H1 (cell line): ENCODE measurements around the gene P2RX1. TPM values are rescaled to one million over a fixed set of nuclear protein-coding genes. Genes with fewer than 3 reads are reported as not detected.

Source experiments
- CTCF ChIA-PET: fragments of 300-600 bp; sonication (Branson Sonifier 250); formaldehyde crosslinking; loops from one replicate; lab custom pipeline; 2021; ENCODE audit not compliant: partially characterized antibody; lab: Charles Lee
- POLR2A ChIA-PET: fragments of 300-600 bp; sonication (Branson Sonifier 250); formaldehyde crosslinking; loops from one replicate; lab custom pipeline; 2021; ENCODE audit warnings: inconsistent platforms; ENCODE audit not compliant: partially characterized antibody; lab: Charles Lee
- DNase-seq, 2 experiments: peaks; one replicate each; pipeline versions ENCODE4 v3.0.0 to v3.0.0-alpha.2; 2010 to 2022; ENCODE audit warnings: low spot score in 2 of 2, low read depth in 1 of 2, mixed read lengths in 1 of 2
- FAIRE-seq: peaks from 2 replicates; lab custom pipeline; 2011; peaks lifted over from hg19 to GRCh38; lab: Jason Lieb, UNC
- H2AFZ ChIP-seq: 2 replicates; pipeline ENCODE4 v1.8.1; 2012; ENCODE audit warnings: low read length, inconsistent platforms
- H2AK5ac ChIP-seq: 2 replicates; pipeline ENCODE4 v1.6.1; 2013; ENCODE audit warnings: low read depth, low read length
- H2BK120ac ChIP-seq: replicated peaks from 2 replicates; pipeline ENCODE3; 2013; ENCODE audit warnings: low read depth, low read length, inconsistent platforms
- H2BK12ac ChIP-seq: 2 replicates; pipeline ENCODE4 v1.6.1; 2013; ENCODE audit warnings: low read depth, low read length
- H2BK15ac ChIP-seq: 2 replicates; pipeline ENCODE4 v1.6.1; 2013; ENCODE audit warnings: low read length
- H2BK20ac ChIP-seq: 2 replicates; pipeline ENCODE4 v1.6.1; 2013; ENCODE audit warnings: low read length
- H2BK5ac ChIP-seq: 2 replicates; pipeline ENCODE4 v1.6.1; 2013; ENCODE audit warnings: low read depth, low read length
- H3K14ac ChIP-seq: 2 replicates; pipeline ENCODE4 v1.6.1; 2013; ENCODE audit warnings: inconsistent platforms; ENCODE audit not compliant: insufficient read length
- H3K18ac ChIP-seq: 2 replicates; pipeline ENCODE4 v1.6.1; 2013; ENCODE audit warnings: low read length; ENCODE audit errors: extremely low read depth
- H3K23ac ChIP-seq: 2 replicates; pipeline ENCODE4 v1.6.1; 2013; ENCODE audit warnings: inconsistent platforms; ENCODE audit not compliant: insufficient read length
- H3K23me2 ChIP-seq: 2 replicates; pipeline ENCODE4 v1.6.1; 2013; ENCODE audit warnings: low read depth, low read length
- H3K27ac ChIP-seq: 2 replicates; pipeline ENCODE4 v1.6.1; 2011; ENCODE audit warnings: low read depth, low read length, inconsistent platforms
- H3K27me3 ChIP-seq, 4 experiments: replicated peaks in 1 of 4; 1 replicate in 1 of 4; 2 replicates in 3 of 4; pipeline versions ENCODE4 v1.6.1 to v1.8.1; 2011 to 2013; ENCODE audit warnings: low read length in 3 of 4, mild to moderate bottlenecking in 3 of 4, inconsistent platforms in 2 of 4, mixed read lengths in 2 of 4, moderate library complexity in 1 of 4; ENCODE audit not compliant: control insufficient read depth in 3 of 4, insufficient read depth in 3 of 4; ENCODE audit errors: extremely low read depth in 1 of 4
- H3K36me3 ChIP-seq, 4 experiments: 2 replicates each; pipeline versions ENCODE4 v1.6.1 to v1.8.1; 2011 to 2013; ENCODE audit warnings: mild to moderate bottlenecking in 4 of 4, low read length in 3 of 4, moderate library complexity in 2 of 4, control low read depth in 1 of 4, inconsistent platforms in 1 of 4; ENCODE audit not compliant: insufficient read depth in 4 of 4, control insufficient read depth in 2 of 4
- H3K4ac ChIP-seq: replicated peaks from 2 replicates; pipeline ENCODE3; 2013; ENCODE audit warnings: low read length, low read depth, mixed read lengths, inconsistent platforms; ENCODE audit not compliant: insufficient read length
- H3K4me1 ChIP-seq, 4 experiments: replicated peaks in 1 of 4; 1 replicate in 1 of 4; 2 replicates in 3 of 4; pipeline versions ENCODE4 v1.6.1 to v1.8.1; 2011 to 2013; ENCODE audit warnings: low read length in 3 of 4, inconsistent platforms in 2 of 4, mixed read lengths in 1 of 4; ENCODE audit not compliant: insufficient read depth in 4 of 4, control insufficient read depth in 3 of 4
- H3K4me2 ChIP-seq, 2 experiments: 2 replicates each; pipeline versions ENCODE4 v1.6.1 to v1.8.1; 2011 to 2013; ENCODE audit warnings: low read depth in 2 of 2, low read length in 2 of 2, control low read depth in 1 of 2, inconsistent platforms in 1 of 2, mild to moderate bottlenecking in 1 of 2; ENCODE audit not compliant: insufficient read depth in 1 of 2
- H3K4me3 ChIP-seq, 4 experiments: fragments of 200-600, 300-600 bp in 1 of 4; sonication (generic), shearing (Covaris generic), sonication (Bioruptor Twin) in 1 of 4; 2 replicates each; pipeline versions ENCODE4 v1.5.1 to v1.8.1; 2011 to 2016; ENCODE audit warnings: low read length in 4 of 4, low read depth in 3 of 4, control low read depth in 2 of 4, inconsistent platforms in 2 of 4, mild to moderate bottlenecking in 2 of 4, mixed read lengths in 1 of 4, moderate library complexity in 1 of 4; ENCODE audit not compliant: insufficient read depth in 2 of 4; ENCODE audit errors: extremely low read depth in 1 of 4
- H3K56ac ChIP-seq: replicated peaks from 2 replicates; pipeline ENCODE3; 2013; ENCODE audit warnings: low read depth, mild to moderate bottlenecking, mixed read lengths, low read length, inconsistent platforms; ENCODE audit not compliant: insufficient read length
- H3K79me1 ChIP-seq: 2 replicates; pipeline ENCODE4 v1.6.1; 2013; ENCODE audit warnings: low read depth, low read length, control low read depth
- H3K79me2 ChIP-seq, 2 experiments: 2 replicates each; pipeline versions ENCODE4 v1.6.1 to v1.8.1; 2012 to 2013; ENCODE audit warnings: low read length in 2 of 2, mild to moderate bottlenecking in 2 of 2, inconsistent platforms in 1 of 2; ENCODE audit not compliant: insufficient read depth in 2 of 2, control insufficient read depth in 1 of 2
- H3K9ac ChIP-seq, 4 experiments: replicated peaks in 1 of 4; 1 replicate in 1 of 4; 2 replicates in 3 of 4; pipeline versions ENCODE4 v1.6.1 to v1.8.1; 2011 to 2013; ENCODE audit warnings: low read depth in 3 of 4, low read length in 3 of 4, control low read depth in 2 of 4, mild to moderate bottlenecking in 2 of 4, moderate library complexity in 2 of 4, inconsistent platforms in 1 of 4; ENCODE audit errors: extremely low read depth in 1 of 4
- H3K9me3 ChIP-seq, 2 experiments: 2 replicates each; pipeline versions ENCODE4 v1.6.1 to v1.8.1; 2012 to 2013; ENCODE audit warnings: mild to moderate bottlenecking in 2 of 2, moderate library complexity in 2 of 2, control low read depth in 1 of 2, inconsistent platforms in 1 of 2, low read depth in 1 of 2, low read length in 1 of 2, mixed read lengths in 1 of 2; ENCODE audit not compliant: insufficient read depth in 2 of 2
- H4K20me1 ChIP-seq, 2 experiments: replicated peaks in 1 of 2; 2 replicates each; pipeline versions ENCODE3 to v1.8.1; 2011 to 2013; ENCODE audit warnings: inconsistent platforms in 2 of 2, low read length in 2 of 2, mild to moderate bottlenecking in 1 of 2; ENCODE audit not compliant: insufficient read depth in 2 of 2, control insufficient read depth in 1 of 2
- H4K5ac ChIP-seq: 2 replicates; pipeline ENCODE4 v1.6.1; 2013; ENCODE audit warnings: low read length, low read depth, mixed read lengths, inconsistent platforms; ENCODE audit not compliant: insufficient read length
- H4K8ac ChIP-seq: 2 replicates; pipeline ENCODE4 v1.8.0; 2013; ENCODE audit warnings: mild to moderate bottlenecking, moderate library complexity, low read length, inconsistent platforms; ENCODE audit not compliant: insufficient read depth; ENCODE audit errors: extremely low read depth
- H4K91ac ChIP-seq: replicated peaks from 2 replicates; pipeline ENCODE3; 2013; ENCODE audit warnings: low read length, mixed read lengths, inconsistent platforms; ENCODE audit not compliant: insufficient read length
- HDAC2 ChIP-seq, 2 experiments: fragments of 300-600 bp in 1 of 2; sonication (generic) in 1 of 2; IDR thresholded peaks; 2 replicates each; pipeline ENCODE4 v1.6.1; 2011 to 2012; ENCODE audit warnings: low read depth in 2 of 2, low read length in 2 of 2, mild to moderate bottlenecking in 2 of 2, moderate library complexity in 2 of 2, borderline replicate concordance in 1 of 2, inconsistent platforms in 1 of 2
- RBBP5 ChIP-seq: IDR thresholded peaks from 2 replicates; pipeline ENCODE4 v1.7.1; 2012; ENCODE audit warnings: low read depth, mild to moderate bottlenecking, inconsistent platforms, low read length, moderate library complexity, borderline replicate concordance
- SP4 ChIP-seq: IDR thresholded peaks from 2 replicates; pipeline ENCODE4 v1.6.1; 2012; ENCODE audit warnings: low read length, inconsistent platforms
- TEAD4 ChIP-seq: IDR thresholded peaks from 2 replicates; pipeline ENCODE4 v1.6.1; 2012; ENCODE audit warnings: low read depth, low read length, inconsistent platforms, mixed read lengths
- YY1 ChIP-seq: IDR thresholded peaks from 2 replicates; pipeline ENCODE4 v1.6.1; 2011; ENCODE audit warnings: low read depth, mild to moderate bottlenecking, low read length
- WGBS, 2 experiments: shearing (Covaris generic) in 1 of 2; methylation state at CpG; one replicate each; pipeline versions ENCODE4 v1.1.6 to v1.1.7; 2013 to 2015; ENCODE audit warnings: low lambda C conversion rate in 2 of 2, mixed read lengths in 2 of 2, inconsistent platforms in 1 of 2, low coverage in 1 of 2, missing lambda C conversion rate in 1 of 2; ENCODE audit not compliant: insufficient replicate concordance in 2 of 2, insufficient coverage in 1 of 2, insufficient read length in 1 of 2; ENCODE audit errors: extremely low coverage in 1 of 2, missing lambda C conversion rate in 1 of 2; 5-methylcytosine and 5-hydroxymethylcytosine counted together
- polyA plus RNA-seq, 7 experiments: library from polyadenylated mRNA; depleted of rRNA in 3 of 7; stranded (reverse) in 5 of 7; unstranded in 2 of 7; fragments of >200 nt in 5 of 7; fragments of 200-250 nt in 2 of 7; gene quantifications; 1 replicate in 5 of 7; 2 replicates in 1 of 7; 4 replicates in 1 of 7; pipeline versions ENCODE4 v1.2.1 to v1.2.3, GENCODE V29; 2011 to 2013; ENCODE audit warnings: missing spikeins in 2 of 7, mixed read lengths in 2 of 7
- total RNA-seq: library from RNA; stranded (reverse); fragmentation: NEBNext Ultra II Directional; extraction: Animal tissue kit (Norgen Biotek cat#: 25700); gene quantifications from 2 replicates; pipeline ENCODE4 v1.2.1, GENCODE V29; 2021
- TF ChIP-seq, protein P1 (sequence below): IDR thresholded peaks from 2 replicates; pipeline ENCODE4 v1.6.1; 2011; ENCODE audit warnings: low read length, improper control_type of control experiment

The P2RX1 gene
- total and polyA plus RNA-seq, 2 of the 8 experiments (the other 6 are each of a cell fraction or from before 2014, with no cell fraction given): 0.45 to 1.1 TPM

DNA sequence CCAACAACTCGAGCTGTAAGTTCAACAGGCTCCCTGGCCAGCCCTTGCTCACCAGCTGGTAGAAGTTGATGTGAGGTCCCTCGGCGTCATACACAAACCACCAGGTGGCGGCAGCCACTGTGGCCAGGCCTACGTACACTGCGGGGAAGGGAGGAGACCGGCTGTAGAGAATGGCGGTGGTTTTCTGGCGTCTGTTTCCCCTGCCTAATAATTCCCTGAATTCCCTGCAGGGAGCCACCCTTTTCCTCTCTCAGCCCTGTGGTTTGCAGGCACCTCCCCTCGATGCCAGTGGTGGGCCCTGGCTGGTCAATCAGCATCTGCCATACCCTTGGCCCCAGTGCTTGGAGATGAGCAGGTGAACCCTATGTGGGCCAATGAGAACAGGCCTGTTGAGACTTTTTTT is 18.9 kb upstream of the P2RX1 start:
- H3K9me3 ChIP-seq: no peaks in the 10 kb centered on the region
- no peak overlapping the region for H2AK5ac ChIP-seq
- peak overlapping the region; percentile 39 for H3K56ac ChIP-seq
- H3K36me3 ChIP-seq: no peaks in the 10 kb centered on the region; a peak in 3 of 8 replicates
- H2AFZ ChIP-seq: no peak overlapping the region
- no peak overlapping the region for H3K18ac ChIP-seq
- H4K20me1 ChIP-seq: no peaks in the 10 kb centered on the region
- H2BK12ac ChIP-seq: no peak overlapping the region
- H3K23me2 ChIP-seq: no peaks in the 10 kb centered on the region; the same call in 1 of the 2 replicates
- H3K4me1 ChIP-seq: no peaks in the 10 kb centered on the region
- no peak overlapping the region for H3K14ac ChIP-seq
- no peak overlapping the region for H4K91ac ChIP-seq
- WGBS, 2 experiments: 32% methylated on average over 8 of the region's 10 CpGs; no CpG with 5 or more reads in 1 of the 2 experiments
- FAIRE-seq (peak; percentile 78), DNase-seq (peak; percentile 44 to 80)
- H4K5ac ChIP-seq: no peak overlapping the region
- no peak overlapping the region for H3K4ac ChIP-seq
- no peaks in the 10 kb centered on the region for H3K79me2 ChIP-seq
- no peaks in the 10 kb centered on the region for H3K27me3 ChIP-seq
- no peak overlapping the region for H4K8ac ChIP-seq
- no peak overlapping the region for H2BK120ac ChIP-seq
- H3K79me1 ChIP-seq: no peaks in the 10 kb centered on the region
- no peak overlapping the region for H3K4me2 ChIP-seq
- H3K27ac ChIP-seq: no peak overlapping the region
- H3K9ac ChIP-seq: no peak overlapping the region
- CTCF ChIA-PET: interaction anchor here (0.6 to 6.8 kb wide), 28 partner anchors 10 to 1023 kb away, joined by 3 to 102 read pairs (median 4); partner anchors contain the start of gene P2RX1
- no peak overlapping the region for H3K4me3 ChIP-seq
- POLR2A ChIA-PET: interaction anchor here (1.0 to 1.4 kb wide), 2 partner anchors 18 to 71 kb away, joined by 3 to 5 read pairs; no protein-coding TSS in a partner anchor
- no peak overlapping the region for H2BK20ac ChIP-seq
- H2BK15ac ChIP-seq: no peak overlapping the region
- no peak overlapping the region for H3K23ac ChIP-seq
- no peak overlapping the region; the same call in 1 of the 2 replicates for H2BK5ac ChIP-seq
- no peak for TF ChIP-seq SP4
- peak; percentile 72; the same call in 1 of the 2 replicates for TF ChIP-seq YY1
- TF ChIP-seq TEAD4: no peak
- no peak for TF ChIP-seq RBBP5
- TF ChIP-seq, protein P1, sequence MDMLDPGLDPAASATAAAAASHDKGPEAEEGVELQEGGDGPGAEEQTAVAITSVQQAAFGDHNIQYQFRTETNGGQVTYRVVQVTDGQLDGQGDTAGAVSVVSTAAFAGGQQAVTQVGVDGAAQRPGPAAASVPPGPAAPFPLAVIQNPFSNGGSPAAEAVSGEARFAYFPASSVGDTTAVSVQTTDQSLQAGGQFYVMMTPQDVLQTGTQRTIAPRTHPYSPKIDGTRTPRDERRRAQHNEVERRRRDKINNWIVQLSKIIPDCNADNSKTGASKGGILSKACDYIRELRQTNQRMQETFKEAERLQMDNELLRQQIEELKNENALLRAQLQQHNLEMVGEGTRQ: no peak
- no peak for TF ChIP-seq HDAC2 (IDR thresholded peaks at IDR 0.05; ENCODE audit: borderline replicate concordance in 1 of 2, low read depth in 2 of 2, low read length in 2 of 2)
